Ascending aorta (tissue), 2 donors: ENCODE measurements around the gene PTK7. TPM values are rescaled to one million over a fixed set of nuclear protein-coding genes. Genes with fewer than 3 reads are reported as not detected.

Experiments used
- DNase-seq, 2 donors: peaks; one replicate each; pipeline ENCODE4 v3.0.0-alpha.2; 2019; ENCODE audit warnings: low spot score in 2 of 2
- H3K27ac ChIP-seq, 2 donors: fragments of 200-600 bp; sonication (generic); one replicate each; pipeline ENCODE4 v1.5.1; 2016 to 2017; ENCODE audit warnings: mild to moderate bottlenecking in 1 of 2
- H3K27me3 ChIP-seq: fragments of 200-600 bp; sonication (generic); one replicate; pipeline ENCODE4 v1.5.1; 2017
- H3K36me3 ChIP-seq, 2 donors: fragments of 200-600 bp; sonication (generic); one replicate each; pipeline ENCODE4 v1.5.1; 2016
- H3K4me1 ChIP-seq, 2 donors: fragments of 200-600 bp; sonication (generic); one replicate each; pipeline ENCODE4 v1.5.1; 2016 to 2017; ENCODE audit warnings: mild to moderate bottlenecking in 1 of 2
- H3K4me3 ChIP-seq, 2 donors: fragments of 200-600 bp; sonication (generic); one replicate each; pipeline ENCODE4 v1.5.1; 2016 to 2017; ENCODE audit warnings: mild to moderate bottlenecking in 1 of 2
- H3K9me3 ChIP-seq, 2 donors: fragments of 200-600 bp; sonication (generic); one replicate each; pipeline ENCODE4 v1.5.1; 2016
- intact Hi-C: fragments of 100-400 bp; cut with DNase I; formaldehyde crosslinking; loops from one replicate; pipeline ENCODE4 v1.15.1; 2023
- total RNA-seq: library from RNA; depleted of rRNA; stranded (reverse); fragments of >200 nt; gene quantifications from one replicate; pipeline ENCODE4 v1.1.0, GENCODE V29; 2016
- TF ChIP-seq, protein P1 (sequence below), 3 experiments: fragments of 200-600 bp in 2 of 3; fragments of 450-650 bp in 1 of 3; sonication (generic) in 2 of 3; IDR thresholded peaks; one replicate each; pipeline ENCODE4 v1.5.1; 2016 to 2019; ENCODE audit warnings: antibody characterized with exemption in 3 of 3, mild to moderate bottlenecking in 1 of 3, moderate library complexity in 1 of 3

Gene PTK7
- total RNA-seq, 1 donor from 2014 or later = 34.9 TPM

DNA sequence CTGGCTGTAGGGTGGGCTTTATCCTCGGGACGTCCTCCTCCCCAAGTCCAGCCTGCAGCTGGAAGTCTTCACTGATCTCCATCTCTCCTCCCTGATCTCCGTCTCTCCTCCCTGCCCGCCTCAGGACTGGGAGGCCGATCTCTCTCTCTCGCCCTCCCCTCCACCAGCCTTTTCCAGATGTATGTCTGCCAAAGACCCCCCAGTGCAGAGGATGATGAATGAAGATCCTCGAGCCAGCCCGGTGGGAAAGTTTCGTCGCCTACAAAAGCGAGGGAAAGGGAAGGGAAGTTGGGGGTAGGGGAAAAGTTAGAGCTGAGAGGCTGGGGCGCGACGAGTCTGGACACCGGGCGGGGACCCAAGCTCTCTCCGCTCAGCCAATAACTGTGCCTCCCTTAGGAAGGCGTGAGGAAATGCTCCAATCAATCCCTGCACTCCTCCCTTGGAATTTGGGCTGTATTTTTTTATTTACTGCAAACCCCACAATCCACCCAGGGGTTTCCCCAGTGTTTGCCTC, 94.4 kb downstream of the PTK7 start:
- intact Hi-C loops = loop anchor here (1.0 to 10.0 kb wide), 7 partner anchors 112 to 1126 kb away; partner anchors contain the start of genes BICRAL, HSP90AB1, KLHDC3 and MEA1
- Histone ChIP-seq H3K27ac (peak overlapping the region; percentile 98), H3K4me3 (peak overlapping the region; percentile 88 to 95), H3K27me3 (no peaks in the 10 kb centered on the region), H3K9me3 (no peaks in the 10 kb centered on the region), H3K4me1 (peaks cover 8 to 22% of the 10 kb centered on the region in 2 donors), H3K36me3 (peaks cover 3 to 4% of the 10 kb centered on the region in 2 donors)
- TF ChIP-seq, protein P1, sequence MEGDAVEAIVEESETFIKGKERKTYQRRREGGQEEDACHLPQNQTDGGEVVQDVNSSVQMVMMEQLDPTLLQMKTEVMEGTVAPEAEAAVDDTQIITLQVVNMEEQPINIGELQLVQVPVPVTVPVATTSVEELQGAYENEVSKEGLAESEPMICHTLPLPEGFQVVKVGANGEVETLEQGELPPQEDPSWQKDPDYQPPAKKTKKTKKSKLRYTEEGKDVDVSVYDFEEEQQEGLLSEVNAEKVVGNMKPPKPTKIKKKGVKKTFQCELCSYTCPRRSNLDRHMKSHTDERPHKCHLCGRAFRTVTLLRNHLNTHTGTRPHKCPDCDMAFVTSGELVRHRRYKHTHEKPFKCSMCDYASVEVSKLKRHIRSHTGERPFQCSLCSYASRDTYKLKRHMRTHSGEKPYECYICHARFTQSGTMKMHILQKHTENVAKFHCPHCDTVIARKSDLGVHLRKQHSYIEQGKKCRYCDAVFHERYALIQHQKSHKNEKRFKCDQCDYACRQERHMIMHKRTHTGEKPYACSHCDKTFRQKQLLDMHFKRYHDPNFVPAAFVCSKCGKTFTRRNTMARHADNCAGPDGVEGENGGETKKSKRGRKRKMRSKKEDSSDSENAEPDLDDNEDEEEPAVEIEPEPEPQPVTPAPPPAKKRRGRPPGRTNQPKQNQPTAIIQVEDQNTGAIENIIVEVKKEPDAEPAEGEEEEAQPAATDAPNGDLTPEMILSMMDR (IDR thresholded peaks at IDR 0.05) = no peak
- DNase-seq = peak; percentile 29 to 88

DNA sequence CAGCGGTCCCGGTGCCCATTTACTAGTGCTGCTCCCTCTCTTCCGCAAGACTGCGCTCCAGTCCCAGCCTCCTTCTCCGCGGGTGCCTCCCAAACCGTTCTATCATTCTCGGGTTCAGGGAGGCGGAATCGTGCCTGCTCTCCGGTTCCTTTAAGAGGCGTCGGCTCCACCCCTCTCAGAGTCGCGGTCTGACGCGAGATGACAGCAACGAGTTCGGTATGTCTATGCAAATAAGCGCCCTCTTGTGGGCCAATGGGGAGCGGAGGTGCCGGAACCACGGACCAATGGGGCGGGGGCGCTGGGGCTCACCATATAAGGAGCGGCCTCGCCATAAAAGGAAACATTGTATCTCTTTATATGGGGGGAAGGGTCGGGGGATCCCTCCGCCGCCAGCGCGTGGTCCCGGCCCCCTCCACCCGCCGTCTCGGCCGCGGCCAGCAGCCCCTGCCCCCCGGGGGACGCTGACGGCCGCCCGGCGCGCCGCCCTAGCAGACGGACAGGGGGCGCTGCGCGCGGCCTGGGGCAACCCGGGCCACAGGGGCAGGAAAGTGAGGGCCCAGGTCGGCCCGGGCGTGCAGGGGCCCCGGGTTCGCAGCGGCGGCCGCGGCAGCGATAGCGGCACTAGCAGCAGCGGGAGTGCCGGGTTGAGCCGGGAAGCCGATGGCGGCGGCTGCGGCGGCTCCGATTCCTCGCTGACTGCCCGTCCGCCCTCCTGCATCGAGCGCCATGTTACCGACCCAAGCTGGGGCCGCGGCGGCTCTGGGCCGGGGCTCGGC, 95.0 kb downstream of the PTK7 start, which contains the start of gene SRF:
Gene SRF, plus strand, starts transcription at position 339 of the 776 bp plus-strand sequence. Its CDS starts 388 bp downstream, at position 727.
- peak; percentile 100 for DNase-seq
- intact Hi-C loops = loop anchor here (1.0 to 10.0 kb wide), 7 partner anchors 113 to 1126 kb away; partner anchors contain the start of genes BICRAL, HSP90AB1, KLHDC3 and MEA1
- Histone ChIP-seq H3K36me3 (peaks cover 10% of the 10 kb centered on the region in 2 donors), H3K4me3 (peak within 1 kb of the TSS; percentile 88 to 95), H3K4me1 (peaks cover 8 to 28% of the 10 kb centered on the region in 2 donors), H3K27me3 (no peaks in the 10 kb centered on the region), H3K9me3 (no peaks in the 10 kb centered on the region), H3K27ac (peak within 1 kb of the TSS; percentile 98)
- TF ChIP-seq, protein P1 (IDR thresholded peaks at IDR 0.05) = peak; percentile 20 to 96 (median 49)

DNA sequence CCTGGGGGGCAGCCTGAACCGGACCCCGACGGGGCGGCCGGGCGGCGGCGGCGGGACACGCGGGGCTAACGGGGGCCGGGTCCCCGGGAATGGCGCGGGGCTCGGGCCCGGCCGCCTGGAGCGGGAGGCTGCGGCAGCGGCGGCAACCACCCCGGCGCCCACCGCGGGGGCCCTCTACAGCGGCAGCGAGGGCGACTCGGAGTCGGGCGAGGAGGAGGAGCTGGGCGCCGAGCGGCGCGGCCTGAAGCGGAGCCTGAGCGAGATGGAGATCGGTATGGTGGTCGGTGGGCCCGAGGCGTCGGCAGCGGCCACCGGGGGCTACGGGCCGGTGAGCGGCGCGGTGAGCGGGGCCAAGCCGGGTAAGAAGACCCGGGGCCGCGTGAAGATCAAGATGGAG, 95.6 kb downstream of the PTK7 start:
- intact Hi-C loops = loop anchor here (2.0 to 10.0 kb wide), 7 partner anchors 159 to 1127 kb away; partner anchors contain the start of genes BICRAL, HSP90AB1, KLHDC3 and MEA1
- Histone ChIP-seq H3K27me3 (no peaks in the 10 kb centered on the region), H3K9me3 (no peaks in the 10 kb centered on the region), H3K36me3 (peaks cover 15 to 16% of the 10 kb centered on the region in 2 donors), H3K4me3 (peak overlapping the region; percentile 88 to 95), H3K27ac (peak overlapping the region; percentile 98), H3K4me1 (peaks cover 8 to 30% of the 10 kb centered on the region in 2 donors)
- no peak for DNase-seq
- TF ChIP-seq, protein P1 (IDR thresholded peaks at IDR 0.05) = no peak

DNA sequence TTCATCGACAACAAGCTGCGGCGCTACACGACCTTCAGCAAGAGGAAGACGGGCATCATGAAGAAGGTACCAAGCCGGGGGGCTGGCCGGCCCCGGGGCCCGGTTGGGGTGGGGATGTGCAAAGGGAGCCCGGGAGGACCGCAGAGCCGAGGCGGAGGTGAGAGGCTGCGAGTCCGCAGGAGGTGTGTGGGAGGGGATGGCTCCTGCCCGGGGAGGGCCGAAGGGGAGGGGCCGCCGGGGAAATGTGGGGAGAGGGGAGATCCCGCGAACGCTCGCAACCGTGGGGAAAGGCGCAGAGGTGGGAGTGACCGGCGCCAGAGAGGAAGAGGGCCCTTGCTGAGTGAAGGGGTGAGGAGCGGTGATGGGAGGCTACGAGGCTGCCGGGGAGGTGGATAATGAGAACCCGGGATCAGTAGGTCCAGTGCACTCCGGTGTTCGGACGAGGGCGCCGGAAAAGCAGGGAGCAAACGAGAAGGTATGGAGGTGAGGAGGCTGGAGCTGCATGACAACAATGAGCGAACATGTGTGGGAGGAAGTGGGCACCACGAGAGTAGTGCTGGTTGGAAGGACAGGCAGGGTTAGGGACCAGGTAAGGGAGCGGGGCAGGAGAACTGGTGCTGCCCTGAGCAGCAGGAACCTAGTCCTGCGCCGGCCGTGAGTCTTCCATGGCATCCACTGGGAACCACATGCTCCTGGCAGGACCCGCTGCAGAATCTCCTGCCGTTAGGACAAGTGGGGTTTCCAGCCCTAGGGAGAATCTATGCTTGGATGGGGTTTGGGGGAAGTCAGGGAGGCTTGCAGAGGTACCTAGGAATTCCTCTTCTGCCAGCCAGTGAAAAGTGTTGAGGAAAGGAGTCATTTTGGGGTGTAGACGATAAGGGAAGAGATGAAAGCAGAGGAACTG, 96.2 kb downstream of the PTK7 start:
- Histone ChIP-seq H3K4me3 (peak overlapping the region; percentile 88 to 95), H3K4me1 (peaks cover 8 to 30% of the 10 kb centered on the region in 2 donors), H3K27me3 (no peaks in the 10 kb centered on the region), H3K27ac (peak overlapping the region; percentile 98), H3K9me3 (no peaks in the 10 kb centered on the region), H3K36me3 (peaks cover 15 to 21% of the 10 kb centered on the region in 2 donors)
- TF ChIP-seq, protein P1 (IDR thresholded peaks at IDR 0.05) = no peak
- intact Hi-C loops = loop anchor here (2.0 to 10.0 kb wide), 7 partner anchors 160 to 1128 kb away; partner anchors contain the start of genes BICRAL, HSP90AB1, KLHDC3 and MEA1
- peak in 1 of 2 donors; percentile 81 for DNase-seq
